Endothelial cell of umbilical vein (primary cell): ENCODE data around the gene B3GAT2.

Experiments
- CTCF ChIP-seq, 2 donors: IDR thresholded peaks; 1 replicate in 1 of 2; 2 replicates in 1 of 2; pipeline ENCODE4 v1.5.1; 2011; ENCODE audit warnings: low read length in 2 of 2, mild to moderate bottlenecking in 2 of 2, moderate library complexity in 2 of 2, control low read depth in 1 of 2, inconsistent platforms in 1 of 2, low read depth in 1 of 2; ENCODE audit not compliant: insufficient read depth in 1 of 2; ENCODE audit errors: extremely low read depth in 1 of 2
- MAX ChIP-seq: IDR thresholded peaks from 2 replicates; pipeline ENCODE4 v1.6.1; 2011; ENCODE audit not compliant: insufficient read depth, insufficient read length

GRCh38 chr6:70874181-70874913 lies 82.5 kb downstream of the B3GAT2 start:
- TF ChIP-seq CTCF (IDR thresholded peaks at IDR 0.05; ENCODE audit: extremely low read depth in 1 of 2, insufficient read depth in 1 of 2, low read depth in 1 of 2, low read length in 2 of 2) (no peak), MAX (no peak)
